Measurements from ENCODE around the gene ENOPH1. TPM values are rescaled to one million over a fixed set of nuclear protein-coding genes. Genes with fewer than 3 reads are reported as not detected.
"Not testable (repeated sequence)": the region's sequence is repeated elsewhere in the genome, so short reads cannot be mapped to it uniquely, and the experiment has no call there.

ENOPH1 gene
- total RNA-seq, 1 donor: 36.7 TPM

GRCh38 chr4:82463221-82463620 is 32.8 kb downstream of the ENOPH1 start:
- no peak for DNase-seq (ENCODE audit: low read depth)
- TF ChIP-seq, protein P1, sequence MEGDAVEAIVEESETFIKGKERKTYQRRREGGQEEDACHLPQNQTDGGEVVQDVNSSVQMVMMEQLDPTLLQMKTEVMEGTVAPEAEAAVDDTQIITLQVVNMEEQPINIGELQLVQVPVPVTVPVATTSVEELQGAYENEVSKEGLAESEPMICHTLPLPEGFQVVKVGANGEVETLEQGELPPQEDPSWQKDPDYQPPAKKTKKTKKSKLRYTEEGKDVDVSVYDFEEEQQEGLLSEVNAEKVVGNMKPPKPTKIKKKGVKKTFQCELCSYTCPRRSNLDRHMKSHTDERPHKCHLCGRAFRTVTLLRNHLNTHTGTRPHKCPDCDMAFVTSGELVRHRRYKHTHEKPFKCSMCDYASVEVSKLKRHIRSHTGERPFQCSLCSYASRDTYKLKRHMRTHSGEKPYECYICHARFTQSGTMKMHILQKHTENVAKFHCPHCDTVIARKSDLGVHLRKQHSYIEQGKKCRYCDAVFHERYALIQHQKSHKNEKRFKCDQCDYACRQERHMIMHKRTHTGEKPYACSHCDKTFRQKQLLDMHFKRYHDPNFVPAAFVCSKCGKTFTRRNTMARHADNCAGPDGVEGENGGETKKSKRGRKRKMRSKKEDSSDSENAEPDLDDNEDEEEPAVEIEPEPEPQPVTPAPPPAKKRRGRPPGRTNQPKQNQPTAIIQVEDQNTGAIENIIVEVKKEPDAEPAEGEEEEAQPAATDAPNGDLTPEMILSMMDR (IDR thresholded peaks at IDR 0.05; ENCODE audit: insufficient read depth, low read depth, low read length): no peak
- H3K4me3 ChIP-seq (ENCODE audit: low read depth, low read length): no peak overlapping the region

- H3K4me3 ChIP-seq (ENCODE audit: low read depth, low read length): no peak overlapping the region
- TF ChIP-seq, protein P1 (IDR thresholded peaks at IDR 0.05; ENCODE audit: insufficient read depth, low read depth, low read length): no peak
- DNase-seq (ENCODE audit: low read depth): no peak
Observed at GRCh38 chr4:82467471-82467870, 37.1 kb downstream of the ENOPH1 start.

DNA sequence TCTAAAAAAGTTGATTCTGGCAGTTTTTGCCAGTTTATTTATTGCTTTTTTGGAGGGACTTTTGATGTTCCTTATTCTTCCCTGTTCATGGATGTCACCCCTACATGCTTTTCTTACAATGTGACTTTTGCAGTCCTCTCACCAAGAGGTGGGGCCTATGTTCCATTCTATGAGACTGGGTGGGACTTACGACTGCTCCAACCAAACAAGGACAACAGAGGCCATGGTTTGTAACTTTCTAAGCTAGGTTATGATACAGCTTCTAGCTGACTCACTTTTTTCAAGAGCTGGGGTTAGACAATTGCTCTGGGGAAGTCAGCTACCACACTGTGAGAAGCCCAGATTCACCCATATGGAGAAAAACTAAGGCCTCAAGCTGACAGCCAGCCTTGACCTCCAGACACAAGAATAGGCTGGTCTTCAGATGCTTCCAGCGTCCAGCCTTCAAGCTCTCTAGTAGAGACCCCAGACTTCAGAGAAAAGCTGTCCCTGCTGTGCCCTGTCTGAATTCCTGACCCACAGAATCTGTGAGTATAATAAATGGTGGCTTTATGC is 39.5 kb downstream of the ENOPH1 start:
- peak; percentile 40 for DNase-seq (ENCODE audit: low read depth)

GRCh38 chr4:82473080-82473479 is 42.7 kb downstream of the ENOPH1 start:
- not testable (repeated sequence) for H3K4me3 ChIP-seq (ENCODE audit: low read depth, low read length); DNase-seq (ENCODE audit: low read depth)

More for the DNA sequence above, 39.5 kb downstream of the ENOPH1 start:
- TF ChIP-seq, protein P1 (IDR thresholded peaks at IDR 0.05; ENCODE audit: insufficient read depth, low read depth, low read length): no peak
- no peak overlapping the region for H3K4me3 ChIP-seq (ENCODE audit: low read depth, low read length)

DNA sequence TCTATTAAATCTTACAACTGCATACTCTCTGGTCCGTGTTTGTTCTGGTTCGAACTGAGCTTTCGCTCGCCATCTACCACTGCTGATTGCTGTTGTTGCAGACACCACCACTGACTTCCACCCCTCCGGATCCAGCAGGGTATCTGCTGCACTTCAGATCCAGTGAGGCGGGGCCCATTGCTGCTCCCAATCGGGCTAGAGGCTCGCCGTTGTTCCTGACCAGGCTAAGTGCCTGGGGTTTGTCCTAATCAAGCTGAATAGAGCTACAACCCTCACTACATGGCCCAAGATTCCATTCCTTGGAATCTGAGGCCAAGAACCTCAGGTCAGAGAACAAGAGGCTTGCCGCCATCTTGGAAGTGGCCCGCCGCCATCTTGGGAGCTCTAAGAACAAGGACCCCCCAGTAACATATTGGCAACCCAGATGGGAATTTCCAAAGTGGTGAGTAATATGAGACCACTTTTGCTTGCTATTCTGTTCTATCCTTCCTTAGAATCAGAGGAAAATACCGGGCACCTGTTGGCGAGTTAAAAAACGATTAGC is 43.3 kb downstream of the ENOPH1 start:
- DNase-seq (ENCODE audit: low read depth): no peak
- no peak overlapping the region for H3K4me3 ChIP-seq (ENCODE audit: low read depth, low read length)
- TF ChIP-seq, protein P1 (IDR thresholded peaks at IDR 0.05; ENCODE audit: insufficient read depth, low read depth, low read length): no peak

GRCh38 chr4:82475931-82476330 is 45.5 kb downstream of the ENOPH1 start:
- H3K4me3 ChIP-seq (ENCODE audit: low read depth, low read length); DNase-seq (ENCODE audit: low read depth): not testable (repeated sequence)

DNA sequence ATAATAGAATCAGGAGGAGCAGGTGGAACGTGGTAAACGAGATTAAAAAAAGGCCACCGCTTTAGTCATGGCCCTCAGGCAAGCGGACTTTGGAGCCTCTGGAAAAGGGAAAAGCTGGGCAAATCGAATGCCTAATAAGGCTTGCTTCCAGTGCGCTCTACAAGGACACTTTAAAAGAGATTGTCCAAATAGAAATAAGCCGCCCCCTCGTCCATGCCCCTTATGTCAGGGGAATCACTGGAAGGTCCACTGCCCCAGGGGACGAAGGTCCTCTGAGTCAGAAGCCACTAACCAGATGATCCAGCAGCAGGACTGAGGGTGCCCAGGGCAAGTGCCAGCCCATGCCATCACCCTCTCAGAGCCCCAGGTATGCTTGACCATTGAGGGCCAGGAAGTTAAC is 47.1 kb downstream of the ENOPH1 start:
- DNase-seq (ENCODE audit: low read depth); H3K4me3 ChIP-seq (ENCODE audit: low read depth, low read length): not testable (repeated sequence)

DNA sequence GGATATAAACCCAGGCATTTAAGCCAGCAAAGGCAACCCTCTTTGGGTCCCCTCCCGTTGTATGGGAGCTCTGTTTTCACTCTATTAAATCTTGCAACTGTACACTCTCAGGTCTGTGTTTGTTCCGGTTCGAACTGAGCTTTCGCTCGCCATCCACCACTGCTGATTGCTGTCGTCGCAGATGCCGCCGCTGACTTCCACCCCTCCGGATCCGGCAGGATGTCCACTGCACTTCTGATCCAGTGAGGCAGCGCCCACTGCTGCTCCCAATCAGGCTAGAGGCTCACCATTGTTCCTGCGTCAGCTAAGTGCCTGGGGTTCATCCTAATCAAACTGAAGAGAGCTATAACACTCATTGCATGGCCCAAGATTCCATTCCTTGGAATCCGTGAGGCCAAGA is 49.2 kb downstream of the ENOPH1 start:
- H3K4me3 ChIP-seq (ENCODE audit: low read depth, low read length): no peak overlapping the region
- DNase-seq (ENCODE audit: low read depth): no peak
- TF ChIP-seq, protein P1 (IDR thresholded peaks at IDR 0.05; ENCODE audit: insufficient read depth, low read depth, low read length): no peak

All from fibroblast of villous mesenchyme (primary cell).